LNCAP (cell line): ENCODE measurements around the gene ATF7.

Source experiments
- TF ChIP-seq, protein P1 (sequence below): fragments of 450-650 bp; IDR thresholded peaks from 2 replicates; pipeline ENCODE4 v1.5.1; 2017; ENCODE audit warnings: mild to moderate bottlenecking

The ATF7 gene

GRCh38 chr12:53660041-53660440, 33.9 kb upstream of the ATF7 start:
- TF ChIP-seq, protein P1, sequence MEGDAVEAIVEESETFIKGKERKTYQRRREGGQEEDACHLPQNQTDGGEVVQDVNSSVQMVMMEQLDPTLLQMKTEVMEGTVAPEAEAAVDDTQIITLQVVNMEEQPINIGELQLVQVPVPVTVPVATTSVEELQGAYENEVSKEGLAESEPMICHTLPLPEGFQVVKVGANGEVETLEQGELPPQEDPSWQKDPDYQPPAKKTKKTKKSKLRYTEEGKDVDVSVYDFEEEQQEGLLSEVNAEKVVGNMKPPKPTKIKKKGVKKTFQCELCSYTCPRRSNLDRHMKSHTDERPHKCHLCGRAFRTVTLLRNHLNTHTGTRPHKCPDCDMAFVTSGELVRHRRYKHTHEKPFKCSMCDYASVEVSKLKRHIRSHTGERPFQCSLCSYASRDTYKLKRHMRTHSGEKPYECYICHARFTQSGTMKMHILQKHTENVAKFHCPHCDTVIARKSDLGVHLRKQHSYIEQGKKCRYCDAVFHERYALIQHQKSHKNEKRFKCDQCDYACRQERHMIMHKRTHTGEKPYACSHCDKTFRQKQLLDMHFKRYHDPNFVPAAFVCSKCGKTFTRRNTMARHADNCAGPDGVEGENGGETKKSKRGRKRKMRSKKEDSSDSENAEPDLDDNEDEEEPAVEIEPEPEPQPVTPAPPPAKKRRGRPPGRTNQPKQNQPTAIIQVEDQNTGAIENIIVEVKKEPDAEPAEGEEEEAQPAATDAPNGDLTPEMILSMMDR = no peak

- TF ChIP-seq, protein P1 = no peak
These were observed 33.4 kb upstream of the ATF7 start for GRCh38 chr12:53659571-53659981.

DNA sequence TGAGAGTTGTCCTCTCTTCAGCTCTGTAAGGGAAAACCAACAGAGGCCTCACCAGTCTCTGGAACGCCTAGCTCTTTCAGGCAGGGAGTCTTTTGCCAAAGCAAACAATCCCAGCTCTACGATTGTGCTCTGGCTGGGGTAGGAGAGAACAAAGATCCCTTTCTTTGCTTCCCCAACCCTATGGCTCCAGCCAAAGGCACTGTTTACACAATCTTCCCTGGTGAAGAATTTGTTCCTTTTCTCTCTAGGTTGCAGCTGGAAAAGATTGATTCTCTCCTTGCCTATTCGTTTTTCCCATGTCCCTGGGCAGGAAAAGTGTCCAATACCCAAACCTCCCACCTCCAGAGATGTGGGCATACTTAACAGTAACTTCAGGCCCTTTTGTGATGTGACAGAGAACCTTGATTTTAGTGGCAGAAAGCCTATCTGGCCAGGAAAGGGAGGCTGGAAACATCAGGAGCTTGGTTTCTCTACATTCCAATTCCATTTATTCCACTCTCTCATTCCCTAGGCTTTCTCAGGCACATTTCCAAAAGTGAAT, 32.9 kb upstream of the ATF7 start:
- TF ChIP-seq, protein P1 = no peak

- TF ChIP-seq, protein P1 = no peak
These were observed 30.9 kb upstream of the ATF7 start for GRCh38 chr12:53657041-53657440.

- TF ChIP-seq, protein P1 = no peak
These were observed 27.4 kb upstream of the ATF7 start for GRCh38 chr12:53653595-53653994.

GRCh38 chr12:53652366-53652765, 26.2 kb upstream of the ATF7 start:
- TF ChIP-seq, protein P1 = no peak

DNA sequence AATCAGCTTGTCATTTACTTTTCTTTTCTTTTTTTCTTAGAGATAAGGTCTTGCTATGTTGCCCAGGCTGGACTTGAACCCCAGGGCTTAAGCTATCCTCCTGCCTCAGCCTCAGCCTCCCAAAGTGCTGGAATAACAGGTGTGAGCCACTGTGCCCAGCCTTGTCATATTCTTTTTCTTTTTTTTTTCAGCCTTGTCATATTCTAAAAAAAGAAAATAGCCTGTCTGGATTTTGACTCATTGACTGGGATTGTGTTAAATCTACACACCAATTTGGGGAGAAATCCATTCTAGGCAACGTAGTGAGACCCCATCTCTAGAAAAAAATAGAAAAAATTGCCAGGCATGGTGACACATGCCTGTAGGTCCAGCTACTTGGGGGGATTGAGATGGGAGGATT, 25.6 kb upstream of the ATF7 start:
- TF ChIP-seq, protein P1 = no peak

DNA sequence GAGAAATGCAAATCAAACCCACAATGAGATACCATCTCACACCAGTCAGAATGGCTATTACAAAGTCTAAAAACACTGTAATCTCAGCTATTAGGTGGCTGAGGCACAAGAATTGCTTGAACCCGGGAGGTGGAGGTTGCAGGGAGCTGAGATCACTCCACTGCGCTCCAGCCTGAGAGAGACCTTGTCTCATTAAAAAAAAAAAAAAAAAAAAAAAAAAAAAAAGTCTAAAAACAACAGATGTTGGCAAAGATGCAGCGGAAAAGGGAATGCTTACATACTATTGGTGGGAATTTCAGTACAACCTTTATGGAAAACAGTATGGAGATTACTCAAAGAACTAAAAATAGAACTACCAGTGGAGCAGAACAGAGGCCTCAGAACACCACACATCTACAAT, 19.0 kb upstream of the ATF7 start:
- TF ChIP-seq, protein P1 = no peak
